GM12801 (cell line): ENCODE measurements around the gene PMEPA1.

ENCODE experiments used
- CTCF ChIP-seq: IDR thresholded peaks from one replicate; pipeline ENCODE4 v1.5.1; 2011; ENCODE audit warnings: control low read depth; ENCODE audit not compliant: insufficient read length; ENCODE audit errors: extremely low read depth

PMEPA1 gene

GRCh38 chr20:57663241-57663640 lies 46.6 kb downstream of the PMEPA1 start:
- TF ChIP-seq CTCF: no peak

- no peak for TF ChIP-seq CTCF
These were observed 47.2 kb downstream of the PMEPA1 start for GRCh38 chr20:57662456-57663240.

GRCh38 chr20:57661746-57662455 lies 47.9 kb downstream of the PMEPA1 start:
- TF ChIP-seq CTCF: no peak

GRCh38 chr20:57660922-57661745 lies 48.7 kb downstream of the PMEPA1 start:
- no peak for TF ChIP-seq CTCF

GRCh38 chr20:57660181-57660921 lies 49.5 kb downstream of the PMEPA1 start:
- TF ChIP-seq CTCF: no peak

GRCh38 chr20:57659517-57660180 lies 50.2 kb downstream of the PMEPA1 start:
- TF ChIP-seq CTCF: no peak
